Measurements from ENCODE around the gene PNLIPRP2.

The PNLIPRP2 gene

DNA sequence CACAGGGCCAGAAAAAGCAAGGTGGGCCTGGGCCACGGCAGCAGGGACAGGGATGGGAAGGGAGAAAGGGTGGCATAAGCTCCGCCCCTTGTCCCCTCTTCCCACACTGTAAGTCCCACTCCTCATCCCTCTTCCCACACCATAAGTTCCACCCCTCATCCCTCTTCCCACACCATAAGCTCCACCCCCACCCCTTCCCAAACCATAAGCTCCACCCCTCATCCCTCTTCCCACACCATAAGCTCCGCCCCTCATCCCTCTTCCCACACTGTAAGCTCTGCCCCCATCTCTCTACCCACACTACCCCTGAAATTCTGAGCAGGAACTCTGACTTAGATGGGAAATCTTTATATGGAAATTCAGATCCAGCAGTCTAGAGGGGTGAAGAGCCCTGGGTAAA, 65.9 kb downstream of the PNLIPRP2 start:
- no peak for DNase-seq

DNA sequence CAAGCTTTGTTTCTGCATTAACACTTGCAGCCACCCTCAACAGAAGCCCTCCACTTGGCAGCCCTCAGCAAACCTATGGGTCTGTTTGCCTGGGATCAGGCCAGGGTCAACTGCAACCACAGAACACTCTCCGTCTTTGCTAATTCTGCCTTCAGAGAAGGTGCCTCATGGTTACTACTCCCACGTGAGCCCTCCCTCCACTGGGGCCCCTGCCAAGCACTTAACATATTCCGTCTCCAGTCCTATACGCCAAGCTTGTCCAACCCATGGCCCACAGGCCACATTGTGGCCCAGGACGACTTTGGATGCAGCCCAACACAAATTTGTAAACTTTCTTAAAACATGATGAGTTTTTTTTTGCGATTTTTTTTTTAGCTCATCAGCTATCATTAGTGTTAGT, 66.9 kb downstream of the PNLIPRP2 start:
- DNase-seq = no peak

DNA sequence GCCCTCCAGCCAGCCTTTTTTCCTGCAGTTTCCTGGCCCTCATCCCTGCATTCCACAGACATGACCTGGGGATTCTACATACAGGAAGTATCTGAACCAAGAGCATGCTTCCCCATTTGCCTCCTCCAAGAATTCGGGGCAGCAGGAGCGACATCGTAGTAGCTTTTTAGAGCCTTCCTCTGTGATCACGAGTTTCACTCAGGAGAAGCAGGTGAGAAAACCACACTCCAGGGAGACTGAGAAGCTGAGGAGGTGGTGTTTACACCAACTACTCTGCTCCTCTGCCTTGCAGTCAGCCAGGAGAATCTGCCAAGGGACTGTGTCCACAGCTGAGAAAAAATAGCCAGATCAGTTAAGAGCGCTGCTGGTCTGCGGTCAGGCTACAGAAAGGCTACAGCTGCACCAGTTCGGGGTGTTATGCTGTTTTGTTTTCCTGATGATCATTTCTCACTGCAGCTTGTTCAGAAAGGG, 67.5 kb downstream of the PNLIPRP2 start:
- no peak for DNase-seq

DNA sequence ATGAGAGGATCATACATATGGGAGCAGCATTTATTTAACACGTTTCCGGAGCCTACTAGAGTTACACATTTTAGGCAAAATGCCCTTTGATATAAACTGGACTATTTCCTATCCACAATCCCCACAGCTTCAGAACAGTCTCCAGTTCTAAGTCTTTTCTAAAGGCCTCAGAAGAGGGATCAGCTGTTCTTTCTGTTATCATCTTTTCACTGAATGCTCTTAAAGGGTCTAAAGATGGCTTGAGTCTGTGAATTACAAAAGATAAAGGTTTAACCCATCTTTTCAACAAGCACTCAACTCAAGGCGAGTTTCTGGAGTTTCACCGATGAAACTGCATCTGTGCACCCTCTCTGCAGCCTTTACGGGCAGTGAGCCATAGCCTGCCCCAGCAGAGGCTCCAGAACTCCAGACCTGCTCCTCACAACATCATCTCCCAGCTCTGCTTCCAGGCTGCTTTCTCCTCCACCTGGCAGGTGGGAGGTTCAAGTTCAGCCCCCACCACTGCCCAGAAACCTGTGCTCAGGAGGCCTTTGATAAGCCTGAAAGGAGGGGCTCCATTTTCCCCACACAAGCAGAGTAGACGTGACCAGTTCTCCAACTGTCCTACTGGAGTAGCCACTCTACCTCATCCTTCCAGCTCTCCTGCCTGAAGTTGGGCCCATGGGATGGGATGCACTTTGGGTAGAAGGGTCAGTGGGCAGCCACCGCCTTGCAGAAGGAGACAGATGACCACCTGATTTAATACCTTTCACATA, 68.2 kb downstream of the PNLIPRP2 start:
- no peak for DNase-seq

- no peak for DNase-seq
Measured at GRCh38 chr10:116689744-116690143, 69.0 kb downstream of the PNLIPRP2 start.

- DNase-seq = no peak
Measured at GRCh38 chr10:116690356-116691322, 69.9 kb downstream of the PNLIPRP2 start.

GRCh38 chr10:116691635-116692034, 70.9 kb downstream of the PNLIPRP2 start:
- DNase-seq = no peak

- DNase-seq = no peak
Measured at GRCh38 chr10:116692225-116692624, 71.5 kb downstream of the PNLIPRP2 start.

DNA sequence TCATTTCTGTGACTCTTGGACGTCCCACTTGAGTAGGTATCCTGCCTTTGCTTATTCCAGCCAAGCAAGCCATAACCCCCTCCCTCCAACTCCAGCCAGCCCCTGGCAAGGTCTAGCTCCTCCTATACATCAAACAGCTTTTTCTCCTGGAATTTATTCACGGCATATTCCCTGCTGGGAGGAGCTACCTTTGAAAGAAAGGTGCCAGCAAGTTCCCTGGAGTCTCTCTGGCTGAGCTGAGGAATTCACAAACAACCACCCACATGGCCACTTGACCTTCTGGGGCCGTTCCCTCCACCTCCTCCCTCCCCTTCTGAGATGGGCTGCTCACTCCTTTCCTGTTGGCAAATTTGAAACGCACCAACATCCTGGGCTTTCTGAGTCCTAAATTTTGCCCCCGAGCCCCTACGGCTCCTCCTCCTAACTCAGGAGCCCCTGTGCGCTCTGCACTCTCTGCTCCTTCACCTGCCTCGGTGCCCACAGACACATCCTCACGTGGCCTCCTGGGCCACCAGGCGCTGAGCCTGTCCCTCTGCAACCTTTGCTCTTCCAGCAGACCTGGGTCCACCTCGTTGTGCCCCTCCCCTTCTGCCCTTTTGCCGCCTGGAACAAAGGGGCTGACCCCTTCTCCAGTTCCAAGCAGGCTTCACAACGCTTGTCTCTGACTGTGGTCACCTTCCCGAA, 73.6 kb downstream of the PNLIPRP2 start:
- DNase-seq = no peak

All from activated CD4-positive, alpha-beta T cell treated with anti-CD3 and anti-CD28 coated beads, Interleukin-2, amount 50 U/mL, for 16 hours (primary cell).